ENCODE results near the gene ADGRV1.
"Not testable (repeated sequence)": the region's sequence is repeated elsewhere in the genome, so short reads cannot be mapped to it uniquely, and the experiment has no call there.

The ADGRV1 gene

GRCh38 chr5:90746119-90746518, 187.5 kb downstream of the ADGRV1 start:
- no peak for DNase-seq (ENCODE audit: low spot score)

GRCh38 chr5:90747175-90747574, 188.6 kb downstream of the ADGRV1 start:
- DNase-seq (ENCODE audit: low spot score), result no peak

- no peak for DNase-seq (ENCODE audit: low spot score)
These were observed 189.1 kb downstream of the ADGRV1 start for GRCh38 chr5:90747693-90748092.

GRCh38 chr5:90759119-90759518, 200.5 kb downstream of the ADGRV1 start:
- no peak for DNase-seq (ENCODE audit: low spot score)

GRCh38 chr5:90767710-90768109, 209.1 kb downstream of the ADGRV1 start:
- DNase-seq (ENCODE audit: low spot score), result no peak

- not testable (repeated sequence) for DNase-seq (ENCODE audit: low spot score)
These were observed 211.5 kb downstream of the ADGRV1 start for GRCh38 chr5:90770006-90770541.

- no peak for DNase-seq (ENCODE audit: low spot score)
These were observed 219.4 kb downstream of the ADGRV1 start for GRCh38 chr5:90777959-90778358.

- peak; percentile 68 for DNase-seq (ENCODE audit: low spot score)
These were observed 225.1 kb downstream of the ADGRV1 start for GRCh38 chr5:90783460-90784333.

GRCh38 chr5:90786756-90787155, 228.2 kb downstream of the ADGRV1 start:
- DNase-seq (ENCODE audit: low spot score), result no peak

- no peak for DNase-seq (ENCODE audit: low spot score)
These were observed 234.1 kb downstream of the ADGRV1 start for GRCh38 chr5:90792725-90793124.

- DNase-seq (ENCODE audit: low spot score), result no peak
These were observed 234.6 kb downstream of the ADGRV1 start for GRCh38 chr5:90793183-90793582.

GRCh38 chr5:90796919-90797318, 238.3 kb downstream of the ADGRV1 start:
- not testable (repeated sequence) for DNase-seq (ENCODE audit: low spot score)

GRCh38 chr5:90800082-90800481, 241.5 kb downstream of the ADGRV1 start:
- DNase-seq (ENCODE audit: low spot score), result not testable (repeated sequence)

- DNase-seq (ENCODE audit: low spot score), result not testable (repeated sequence)
These were observed 241.9 kb downstream of the ADGRV1 start for GRCh38 chr5:90800515-90800914.

- peak; percentile 12 for DNase-seq (ENCODE audit: low spot score)
These were observed 244.1 kb downstream of the ADGRV1 start for GRCh38 chr5:90802474-90803317.

- no peak for DNase-seq (ENCODE audit: low spot score)
These were observed 244.8 kb downstream of the ADGRV1 start for GRCh38 chr5:90803381-90803780.

- DNase-seq (ENCODE audit: low spot score), result no peak
These were observed 245.3 kb downstream of the ADGRV1 start for GRCh38 chr5:90803876-90804275.

GRCh38 chr5:90807496-90807895, 248.9 kb downstream of the ADGRV1 start:
- DNase-seq (ENCODE audit: low spot score), result no peak

- DNase-seq (ENCODE audit: low spot score), result no peak
These were observed 250.9 kb downstream of the ADGRV1 start for GRCh38 chr5:90809311-90810056.

GRCh38 chr5:90810211-90810610, 251.6 kb downstream of the ADGRV1 start:
- DNase-seq (ENCODE audit: low spot score), result no peak

GRCh38 chr5:90813392-90813791, 254.8 kb downstream of the ADGRV1 start:
- DNase-seq (ENCODE audit: low spot score), result no peak

GRCh38 chr5:90822062-90822461, 263.5 kb downstream of the ADGRV1 start:
- DNase-seq (ENCODE audit: low spot score), result not testable (repeated sequence)

All from CD4-positive, alpha-beta T cell treated with Interleukin-15 for 4 hours (primary cell).